NCI-H460 (cell line): Measurements from ENCODE around the gene SEL1L. TPM values are rescaled to one million over a fixed set of nuclear protein-coding genes. Genes with fewer than 3 reads are reported as not detected.
"Not testable (repeated sequence)": the region's sequence is repeated elsewhere in the genome, so short reads cannot be mapped to it uniquely, and the experiment has no call there.

Experiments used
- DNase-seq: peaks from one replicate; pipeline ENCODE4 v3.0.0-alpha.2; 2016; ENCODE audit warnings: low read depth; ENCODE audit errors: extremely low read depth
- total RNA-seq: library from RNA; depleted of rRNA; stranded (reverse); fragments of >200 nt; shearing (Covaris generic); gene quantifications from 2 replicates; pipeline ENCODE4 v1.2.3, GENCODE V29; 2014

Gene SEL1L
- total RNA-seq, 1 experiment from 2014 or later = 95.2 TPM

- no peak for DNase-seq
Measured at GRCh38 chr14:81450100-81450531, 83.5 kb downstream of the SEL1L start.

- DNase-seq = no peak
Measured at GRCh38 chr14:81449576-81449975, 84.1 kb downstream of the SEL1L start.

GRCh38 chr14:81449114-81449513 lies 84.5 kb downstream of the SEL1L start:
- no peak for DNase-seq

- no peak for DNase-seq
Measured at GRCh38 chr14:81447021-81447764, 86.5 kb downstream of the SEL1L start.

- DNase-seq = no peak
Measured at GRCh38 chr14:81446279-81447007, 87.2 kb downstream of the SEL1L start.

GRCh38 chr14:81441626-81442134 lies 92.0 kb downstream of the SEL1L start:
- DNase-seq = no peak

GRCh38 chr14:81440041-81440440 lies 93.6 kb downstream of the SEL1L start:
- no peak for DNase-seq

- DNase-seq = no peak
Measured at GRCh38 chr14:81437244-81437643, 96.4 kb downstream of the SEL1L start.

GRCh38 chr14:81436296-81437138 lies 97.1 kb downstream of the SEL1L start:
- peak; percentile 61 for DNase-seq

GRCh38 chr14:81435391-81436295 lies 98.0 kb downstream of the SEL1L start:
- no peak for DNase-seq

- no peak for DNase-seq
Measured at GRCh38 chr14:81435048-81435390, 98.6 kb downstream of the SEL1L start.

GRCh38 chr14:81434230-81434629 lies 99.4 kb downstream of the SEL1L start:
- no peak for DNase-seq

- no peak for DNase-seq
Measured at GRCh38 chr14:81433378-81433777, 100.3 kb downstream of the SEL1L start.

GRCh38 chr14:81432219-81432661 lies 101.4 kb downstream of the SEL1L start:
- no peak for DNase-seq

GRCh38 chr14:81430235-81430634 lies 103.4 kb downstream of the SEL1L start:
- DNase-seq = no peak

GRCh38 chr14:81429749-81430148 lies 103.9 kb downstream of the SEL1L start:
- DNase-seq = not testable (repeated sequence)

GRCh38 chr14:81429028-81429427 lies 104.6 kb downstream of the SEL1L start:
- DNase-seq = no peak

- no peak for DNase-seq
Measured at GRCh38 chr14:81427348-81428058, 106.2 kb downstream of the SEL1L start.

GRCh38 chr14:81423504-81423903 lies 110.1 kb downstream of the SEL1L start:
- DNase-seq = no peak
